Right atrium auricular region (tissue), 2 donors: ENCODE results near the gene ARMC5. TPM values are rescaled to one million over a fixed set of nuclear protein-coding genes. Genes with fewer than 3 reads are reported as not detected.
"Not testable (repeated sequence)": the region's sequence is repeated elsewhere in the genome, so short reads cannot be mapped to it uniquely, and the experiment has no call there.

ENCODE experiments used
- DNase-seq: peaks from one replicate; pipeline ENCODE4 v3.0.0-alpha.2; 2019; ENCODE audit warnings: low spot score
- H3K27ac ChIP-seq, 2 donors: fragments of 200-600 bp; sonication (generic); 1 replicate in 1 of 2; 2 replicates in 1 of 2; pipeline ENCODE4 v1.5.1; 2016 to 2019
- H3K27me3 ChIP-seq, 2 donors: fragments of 200-600 bp; sonication (generic); one replicate each; pipeline versions ENCODE4 v1.5.1 to v1.6.0; 2017 to 2019
- H3K36me3 ChIP-seq: fragments of 200-600 bp; sonication (generic); one replicate; pipeline ENCODE4 v1.5.1; 2016
- H3K4me1 ChIP-seq, 2 donors: fragments of 200-600 bp; sonication (generic); one replicate each; pipeline versions ENCODE4 v1.5.1 to v1.6.0; 2017 to 2019
- H3K4me3 ChIP-seq, 2 donors: fragments of 200-600 bp; sonication (generic); 1 replicate in 1 of 2; 2 replicates in 1 of 2; pipeline ENCODE4 v1.5.1; 2017 to 2019; ENCODE audit warnings: mild to moderate bottlenecking in 1 of 2, moderate library complexity in 1 of 2
- H3K9me3 ChIP-seq, 2 donors: fragments of 200-600 bp; sonication (generic); one replicate each; pipeline ENCODE4 v1.5.1; 2019
- total RNA-seq, 2 donors: library from RNA; depleted of rRNA; stranded (reverse); fragments of >200 nt; gene quantifications; one replicate each; pipeline ENCODE4 v1.1.0, GENCODE V29; 2016
- TF ChIP-seq, protein P1 (sequence below), 2 donors: fragments of 200-600 bp; sonication (generic); IDR thresholded peaks; one replicate each; pipeline ENCODE4 v1.5.1; 2019; ENCODE audit warnings: antibody characterized with exemption in 2 of 2

ARMC5 gene
- total RNA-seq, 2 donors from 2014 or later: 7.4 to 9.0 TPM

DNA sequence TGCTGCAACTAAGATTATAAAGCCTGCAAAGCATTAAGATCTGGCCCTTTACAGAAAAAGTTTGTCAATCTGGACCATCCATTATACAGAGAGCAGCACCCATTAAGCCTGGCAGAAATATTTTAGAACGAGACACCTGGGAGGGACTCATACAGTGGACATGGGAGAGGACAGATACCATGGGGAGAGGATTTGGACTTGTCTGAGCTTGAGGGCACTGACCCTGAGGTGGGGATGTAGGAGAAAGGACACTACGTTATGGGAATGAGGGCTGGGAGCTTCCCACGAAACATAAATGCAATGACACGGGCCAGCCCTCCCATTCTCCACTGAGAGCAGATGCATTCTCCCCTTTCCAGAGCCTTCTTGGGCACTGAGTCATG, 42.7 kb downstream of the ARMC5 start:
- TF ChIP-seq, protein P1, sequence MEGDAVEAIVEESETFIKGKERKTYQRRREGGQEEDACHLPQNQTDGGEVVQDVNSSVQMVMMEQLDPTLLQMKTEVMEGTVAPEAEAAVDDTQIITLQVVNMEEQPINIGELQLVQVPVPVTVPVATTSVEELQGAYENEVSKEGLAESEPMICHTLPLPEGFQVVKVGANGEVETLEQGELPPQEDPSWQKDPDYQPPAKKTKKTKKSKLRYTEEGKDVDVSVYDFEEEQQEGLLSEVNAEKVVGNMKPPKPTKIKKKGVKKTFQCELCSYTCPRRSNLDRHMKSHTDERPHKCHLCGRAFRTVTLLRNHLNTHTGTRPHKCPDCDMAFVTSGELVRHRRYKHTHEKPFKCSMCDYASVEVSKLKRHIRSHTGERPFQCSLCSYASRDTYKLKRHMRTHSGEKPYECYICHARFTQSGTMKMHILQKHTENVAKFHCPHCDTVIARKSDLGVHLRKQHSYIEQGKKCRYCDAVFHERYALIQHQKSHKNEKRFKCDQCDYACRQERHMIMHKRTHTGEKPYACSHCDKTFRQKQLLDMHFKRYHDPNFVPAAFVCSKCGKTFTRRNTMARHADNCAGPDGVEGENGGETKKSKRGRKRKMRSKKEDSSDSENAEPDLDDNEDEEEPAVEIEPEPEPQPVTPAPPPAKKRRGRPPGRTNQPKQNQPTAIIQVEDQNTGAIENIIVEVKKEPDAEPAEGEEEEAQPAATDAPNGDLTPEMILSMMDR (IDR thresholded peaks at IDR 0.05): no peak
- Histone ChIP-seq H3K4me1 (peaks cover 0 to 36% of the 10 kb centered on the region in 2 donors), H3K4me3 (no peak overlapping the region), H3K27ac (no peak overlapping the region), H3K36me3 (peaks cover 33% of the 10 kb centered on the region), H3K9me3 (no peaks in the 10 kb centered on the region), H3K27me3 (no peaks in the 10 kb centered on the region)
- no peak for DNase-seq

GRCh38 chr16:31502981-31503380, 43.7 kb downstream of the ARMC5 start:
- Histone ChIP-seq H3K4me3 (no peak overlapping the region), H3K27me3 (no peaks in the 10 kb centered on the region), H3K36me3 (peaks cover 25% of the 10 kb centered on the region), H3K27ac (peak overlapping the region in 1 of 2 donors; percentile 75), H3K9me3 (no peaks in the 10 kb centered on the region), H3K4me1 (peaks cover 0 to 44% of the 10 kb centered on the region in 2 donors)
- TF ChIP-seq, protein P1 (IDR thresholded peaks at IDR 0.05): no peak
- no peak for DNase-seq

DNA sequence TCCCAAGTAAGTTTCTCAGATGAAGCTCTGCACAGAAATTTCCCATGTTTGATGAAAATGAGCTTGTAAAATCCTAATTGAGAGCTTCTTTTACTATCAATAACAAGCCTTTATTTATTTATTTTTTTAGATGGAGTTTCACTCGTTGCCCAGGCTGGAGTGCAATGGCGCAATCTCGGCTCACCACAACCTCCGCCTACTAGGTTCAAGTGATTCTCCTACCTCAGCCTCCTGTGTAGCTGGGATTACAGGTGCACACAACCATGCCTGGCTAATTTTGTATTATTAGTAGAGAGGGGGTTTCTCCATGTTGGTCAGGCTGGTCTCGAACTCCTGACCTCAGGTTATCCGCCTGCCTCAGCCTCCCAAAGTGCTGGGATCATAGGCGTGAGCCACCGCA, 44.3 kb downstream of the ARMC5 start:
- not testable (repeated sequence) for H3K9me3 ChIP-seq, DNase-seq, H3K27me3 ChIP-seq, H3K4me3 ChIP-seq
- Histone ChIP-seq H3K4me1 (peaks cover 0 to 44% of the 10 kb centered on the region in 2 donors), H3K27ac (peak overlapping the region in 1 of 2 donors; percentile 75), H3K36me3 (peaks cover 19% of the 10 kb centered on the region)

- no peak for DNase-seq
- H3K4me3 ChIP-seq: no peak overlapping the region
- no peaks in the 10 kb centered on the region for H3K27me3 ChIP-seq
- no peaks in the 10 kb centered on the region for H3K9me3 ChIP-seq
- peak overlapping the region; percentile 13 to 75 for H3K27ac ChIP-seq
- TF ChIP-seq, protein P1 (IDR thresholded peaks at IDR 0.05): no peak
- H3K36me3 ChIP-seq: peaks cover 13% of the 10 kb centered on the region
- peaks cover 0 to 47% of the 10 kb centered on the region in 2 donors for H3K4me1 ChIP-seq
These were observed 44.9 kb downstream of the ARMC5 start for GRCh38 chr16:31504159-31504558.

GRCh38 chr16:31505483-31505882, 46.2 kb downstream of the ARMC5 start:
- Histone ChIP-seq H3K27me3 (no peaks in the 10 kb centered on the region), H3K27ac (peak overlapping the region in 1 of 2 donors; percentile 75), H3K4me1 (peaks cover 0 to 56% of the 10 kb centered on the region in 2 donors), H3K36me3 (peaks cover under 1% of the 10 kb centered on the region), H3K9me3 (no peaks in the 10 kb centered on the region), H3K4me3 (no peak overlapping the region)
- DNase-seq: no peak
- TF ChIP-seq, protein P1 (IDR thresholded peaks at IDR 0.05): no peak

DNA sequence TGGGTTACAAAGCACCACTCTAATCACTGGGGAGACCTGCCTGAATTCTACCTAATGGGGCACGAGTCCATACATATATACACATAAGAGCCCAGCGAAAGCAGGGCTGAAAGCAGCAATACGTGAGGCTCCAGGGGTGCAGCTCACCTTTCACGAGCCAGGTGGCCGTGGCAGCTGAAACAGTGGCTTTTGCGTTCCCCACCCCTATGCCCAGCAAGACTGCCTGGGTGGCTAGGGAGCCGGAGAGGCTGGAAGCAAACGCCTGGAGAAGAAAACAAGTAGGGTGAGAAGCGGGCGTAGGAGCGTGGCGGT, 48.3 kb downstream of the ARMC5 start:
- Histone ChIP-seq H3K4me3 (peak overlapping the region; percentile 83 to 100), H3K27ac (peak overlapping the region; percentile 92 to 98), H3K4me1 (peaks cover 0 to 56% of the 10 kb centered on the region in 2 donors), H3K27me3 (no peaks in the 10 kb centered on the region), H3K9me3 (no peaks in the 10 kb centered on the region), H3K36me3 (no peaks in the 10 kb centered on the region)
- TF ChIP-seq, protein P1 (IDR thresholded peaks at IDR 0.05): no peak
- DNase-seq: no peak
